ENCODE measurements around the gene HS6ST3. TPM values are rescaled to one million over a fixed set of nuclear protein-coding genes. Genes with fewer than 3 reads are reported as not detected.

The HS6ST3 gene
- total RNA-seq, 1 donor from 2014 or later = not detected

GRCh38 chr13:96781141-96781540, 691.2 kb downstream of the HS6ST3 start:
- intact Hi-C loops (cut with micrococcal nuclease) = no loop called here

DNA sequence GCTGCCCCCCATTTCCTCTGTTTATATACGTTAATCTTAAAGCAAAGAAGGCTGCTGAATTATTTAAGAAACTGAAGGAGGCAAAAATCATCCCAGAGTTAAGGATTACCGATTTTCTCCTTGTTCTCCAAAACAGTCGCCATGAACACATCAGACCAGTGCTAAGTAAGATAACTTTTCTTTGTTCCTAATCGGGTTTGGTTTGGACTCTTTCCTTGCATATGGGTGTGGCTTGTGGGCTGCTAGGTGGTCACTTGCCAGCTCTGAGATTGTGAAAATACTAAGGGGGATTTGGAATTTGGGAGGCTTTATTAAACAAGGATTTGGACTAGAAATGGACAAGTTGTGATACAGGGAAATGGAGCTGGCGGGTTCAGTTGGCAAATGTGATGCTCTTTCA, 692.3 kb downstream of the HS6ST3 start:
- intact Hi-C loops (cut with micrococcal nuclease) = no loop called here

GRCh38 chr13:96783057-96783456, 693.1 kb downstream of the HS6ST3 start:
- intact Hi-C loops (cut with micrococcal nuclease) = no loop called here

DNA sequence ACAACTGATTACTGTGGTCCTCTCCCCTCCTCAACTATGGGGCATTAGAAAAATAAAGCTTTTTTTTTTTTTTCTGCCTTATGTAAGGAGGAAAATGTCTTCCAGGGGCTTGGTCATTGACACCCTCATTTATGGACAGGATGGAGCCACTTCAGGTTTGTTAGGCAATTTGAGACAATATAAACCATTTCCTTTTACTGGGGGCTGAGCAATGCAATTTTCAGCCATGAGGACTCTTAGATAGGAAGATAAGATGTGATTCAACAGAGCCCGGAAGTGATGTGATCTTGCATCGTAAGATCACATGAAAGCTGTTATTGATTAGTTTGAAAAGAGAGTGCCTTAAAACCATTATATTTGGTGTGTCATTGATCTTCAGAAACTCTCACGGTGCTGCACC, 693.6 kb downstream of the HS6ST3 start:
- intact Hi-C loops (cut with micrococcal nuclease) = no loop called here

GRCh38 chr13:96785986-96786385, 696.1 kb downstream of the HS6ST3 start:
- intact Hi-C loops (cut with micrococcal nuclease) = no loop called here

DNA sequence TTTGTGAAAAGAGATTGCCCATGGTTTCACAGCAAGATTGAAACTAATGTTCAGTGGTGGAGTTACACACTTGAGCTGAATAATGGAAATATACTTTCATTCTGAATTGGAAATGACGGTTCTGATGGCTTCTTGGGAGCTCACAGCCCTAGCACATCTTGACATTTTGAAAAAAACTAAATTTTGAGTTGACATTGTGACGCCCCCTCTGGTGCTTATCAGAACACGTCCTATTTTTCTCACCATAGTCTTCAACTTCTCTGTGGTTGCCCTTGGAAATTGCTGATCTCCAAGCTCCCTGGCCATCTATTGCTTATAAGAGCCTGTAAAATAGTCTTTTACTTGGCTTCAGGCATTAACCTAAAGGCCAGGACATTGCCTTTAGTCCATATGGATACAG, 702.3 kb downstream of the HS6ST3 start:
- intact Hi-C loops (cut with micrococcal nuclease) = no loop called here

GRCh38 chr13:96792736-96793403, 703.0 kb downstream of the HS6ST3 start:
- intact Hi-C loops (cut with micrococcal nuclease) = no loop called here

DNA sequence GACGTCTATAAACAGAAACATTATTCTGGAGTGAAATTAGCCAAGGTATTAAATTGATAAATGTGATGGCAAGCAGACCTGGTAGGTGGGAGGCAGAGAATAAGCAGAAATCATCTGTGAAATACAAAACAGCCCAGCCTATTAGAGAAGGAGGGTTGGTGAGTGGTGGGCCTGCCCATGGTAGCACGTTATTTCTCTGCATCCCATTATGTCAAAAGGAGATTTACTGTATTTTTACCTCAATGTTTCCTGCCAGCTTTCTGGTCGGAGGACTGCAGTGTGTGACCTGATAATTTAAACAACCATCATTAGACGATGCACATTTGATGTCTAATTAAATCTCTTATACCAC, 703.5 kb downstream of the HS6ST3 start:
- intact Hi-C loops (cut with micrococcal nuclease) = no loop called here

DNA sequence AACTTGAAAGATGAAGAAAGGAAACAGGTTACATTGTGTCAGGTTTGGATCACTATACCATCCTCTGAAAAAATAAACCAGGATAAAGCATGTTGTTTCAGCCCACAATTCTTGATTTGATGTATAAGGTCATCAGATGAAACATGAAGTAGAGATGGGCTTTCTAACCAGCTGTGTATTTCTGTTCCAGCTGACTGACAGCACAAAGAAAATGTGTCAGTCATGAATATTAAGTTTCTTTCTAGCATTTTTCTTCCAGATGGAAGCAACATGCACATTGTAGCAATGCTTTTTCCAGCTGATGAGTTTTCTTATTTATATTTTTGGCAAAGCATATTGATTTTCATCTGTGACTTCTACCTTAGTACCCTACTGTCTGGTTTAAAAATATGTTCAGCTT, 704.8 kb downstream of the HS6ST3 start:
- intact Hi-C loops (cut with micrococcal nuclease) = no loop called here

- intact Hi-C loops (cut with micrococcal nuclease) = no loop called here
These were observed 705.8 kb downstream of the HS6ST3 start for GRCh38 chr13:96795670-96796069.

DNA sequence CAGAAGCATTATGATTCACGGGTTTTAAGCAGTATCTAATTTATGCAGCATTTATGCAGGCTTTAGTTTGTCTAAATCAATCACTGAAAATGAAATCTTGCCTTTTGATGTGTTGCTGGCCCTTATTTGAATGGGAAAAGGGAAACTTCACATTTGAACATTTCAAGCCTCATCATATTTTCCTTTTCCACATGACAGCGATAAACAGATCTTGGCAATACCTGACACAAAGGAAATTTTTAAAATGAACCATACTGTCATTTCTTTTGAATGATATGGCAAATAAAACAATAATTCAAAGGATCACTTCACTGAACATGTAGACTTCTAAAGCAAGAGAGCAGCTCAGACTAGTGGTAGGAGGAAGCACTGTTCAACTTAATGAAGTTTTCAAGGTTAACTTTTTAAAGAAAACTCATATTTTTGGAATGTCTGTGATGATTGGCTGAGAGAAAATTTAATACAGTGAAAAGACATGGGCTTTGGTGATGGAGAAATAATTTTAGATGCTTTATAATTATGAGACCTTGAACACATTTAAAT, 706.3 kb downstream of the HS6ST3 start:
- intact Hi-C loops (cut with micrococcal nuclease) = no loop called here

- intact Hi-C loops (cut with micrococcal nuclease) = no loop called here
These were observed 707.2 kb downstream of the HS6ST3 start for GRCh38 chr13:96797136-96797535.

- intact Hi-C loops (cut with micrococcal nuclease) = no loop called here
These were observed 713.7 kb downstream of the HS6ST3 start for GRCh38 chr13:96803456-96804100.

DNA sequence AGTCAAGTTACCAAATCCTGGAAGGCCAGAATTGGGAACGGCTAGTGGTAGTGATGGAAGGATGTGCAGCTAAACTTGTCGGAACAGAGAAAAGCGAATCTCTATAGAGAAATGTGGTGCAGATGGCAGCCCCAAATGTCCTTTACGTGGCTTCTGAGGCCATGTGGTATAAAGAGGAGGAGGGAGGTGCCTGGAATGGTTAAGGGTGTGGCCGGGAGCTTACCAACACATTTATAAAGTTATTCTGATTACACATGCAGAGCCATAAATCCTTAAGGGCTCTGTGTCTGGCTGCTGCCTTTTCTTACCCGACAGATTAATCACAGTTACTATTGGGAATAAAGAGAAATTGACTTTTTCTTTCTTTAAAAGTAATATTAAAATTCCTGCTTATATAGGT, 714.3 kb downstream of the HS6ST3 start:
- intact Hi-C loops (cut with micrococcal nuclease) = no loop called here

GRCh38 chr13:96806746-96807145, 716.8 kb downstream of the HS6ST3 start:
- intact Hi-C loops (cut with micrococcal nuclease) = no loop called here

DNA sequence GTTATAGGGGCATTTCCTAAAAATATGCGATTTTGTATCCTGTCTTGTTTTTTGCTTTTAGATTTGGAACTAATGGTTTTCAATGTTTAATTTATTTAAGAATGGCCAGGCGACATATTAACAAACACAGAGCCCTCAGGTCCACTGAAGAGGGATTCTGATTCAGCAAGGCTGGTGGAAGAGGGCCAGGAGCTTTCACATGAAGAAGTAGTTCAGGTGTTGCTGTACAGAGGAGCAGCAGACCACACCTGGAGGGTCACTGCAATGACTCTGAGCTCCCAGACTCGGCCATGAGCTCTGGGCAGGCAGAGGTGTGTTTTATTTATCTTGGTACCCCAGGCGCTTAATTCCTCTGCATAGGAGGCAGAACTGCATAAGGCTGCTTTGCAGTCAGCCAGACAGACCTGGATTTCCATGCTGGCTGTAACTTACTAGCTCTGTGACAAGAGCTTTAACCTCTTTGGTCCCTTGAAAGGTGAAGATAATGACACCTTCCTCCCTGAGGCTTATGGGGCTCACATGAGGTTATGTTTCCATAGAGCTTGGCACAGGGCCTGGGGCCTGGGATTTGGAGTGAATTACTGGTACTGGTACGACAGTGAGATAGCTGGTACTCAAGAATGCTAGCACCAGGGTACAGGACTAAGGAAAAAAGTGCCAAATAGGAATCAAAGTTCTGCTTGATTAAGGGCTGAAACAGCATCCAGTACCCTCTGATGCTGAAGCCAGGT, 719.6 kb downstream of the HS6ST3 start:
- intact Hi-C loops (cut with micrococcal nuclease) = no loop called here

- intact Hi-C loops (cut with micrococcal nuclease) = no loop called here
These were observed 720.2 kb downstream of the HS6ST3 start for GRCh38 chr13:96810104-96810503.

- intact Hi-C loops (cut with micrococcal nuclease) = no loop called here
These were observed 721.1 kb downstream of the HS6ST3 start for GRCh38 chr13:96811049-96811448.

GRCh38 chr13:96816261-96816660, 726.4 kb downstream of the HS6ST3 start:
- intact Hi-C loops (cut with micrococcal nuclease) = no loop called here

- intact Hi-C loops (cut with micrococcal nuclease) = no loop called here
These were observed 727.0 kb downstream of the HS6ST3 start for GRCh38 chr13:96816874-96817273.

- intact Hi-C loops (cut with micrococcal nuclease) = no loop called here
These were observed 727.5 kb downstream of the HS6ST3 start for GRCh38 chr13:96817336-96817941.

- intact Hi-C loops (cut with micrococcal nuclease) = no loop called here
These were observed 729.5 kb downstream of the HS6ST3 start for GRCh38 chr13:96819375-96819774.

Data from T-helper 1 cell treated with Interleukin-12 subunit alpha and Interleukin-12 subunit beta and Interleukin-4 antibody, amounts not matched to agents 30 ng/mL and 1 ng/mL, for 36 hours (primary cell).